GM10266 (cell line): ENCODE measurements around the gene WDR7.

Experiments
- DNase-seq: peaks from one replicate; pipeline ENCODE4 v3.0.0; 2012; ENCODE audit errors: extremely low spot score
- TF ChIP-seq, protein P1 (sequence below): IDR thresholded peaks from 2 replicates; pipeline ENCODE4 v1.5.1; 2012; ENCODE audit warnings: mild to moderate bottlenecking, low read depth; ENCODE audit not compliant: control insufficient read depth, insufficient read depth; ENCODE audit errors: missing control alignments

The WDR7 gene

DNA sequence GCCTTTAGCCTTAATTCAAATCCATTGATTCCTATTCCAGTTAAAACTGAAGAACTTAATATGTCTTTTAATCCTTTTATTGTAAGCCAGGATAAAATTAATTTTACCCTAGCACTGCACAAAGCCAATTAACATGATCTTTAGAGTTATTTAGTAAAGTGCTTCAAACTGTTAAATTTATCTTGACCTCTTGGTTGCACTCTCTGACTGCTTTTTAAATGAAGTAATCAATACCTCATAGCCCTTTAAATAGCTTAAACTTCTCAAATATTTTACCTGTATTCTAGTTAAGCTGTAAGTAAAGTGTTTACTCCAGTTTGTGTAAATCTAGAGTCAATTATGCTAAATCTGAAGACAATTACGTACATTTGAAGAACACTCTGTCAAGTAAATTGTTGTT, 221.0 kb downstream of the WDR7 start:
- TF ChIP-seq, protein P1, sequence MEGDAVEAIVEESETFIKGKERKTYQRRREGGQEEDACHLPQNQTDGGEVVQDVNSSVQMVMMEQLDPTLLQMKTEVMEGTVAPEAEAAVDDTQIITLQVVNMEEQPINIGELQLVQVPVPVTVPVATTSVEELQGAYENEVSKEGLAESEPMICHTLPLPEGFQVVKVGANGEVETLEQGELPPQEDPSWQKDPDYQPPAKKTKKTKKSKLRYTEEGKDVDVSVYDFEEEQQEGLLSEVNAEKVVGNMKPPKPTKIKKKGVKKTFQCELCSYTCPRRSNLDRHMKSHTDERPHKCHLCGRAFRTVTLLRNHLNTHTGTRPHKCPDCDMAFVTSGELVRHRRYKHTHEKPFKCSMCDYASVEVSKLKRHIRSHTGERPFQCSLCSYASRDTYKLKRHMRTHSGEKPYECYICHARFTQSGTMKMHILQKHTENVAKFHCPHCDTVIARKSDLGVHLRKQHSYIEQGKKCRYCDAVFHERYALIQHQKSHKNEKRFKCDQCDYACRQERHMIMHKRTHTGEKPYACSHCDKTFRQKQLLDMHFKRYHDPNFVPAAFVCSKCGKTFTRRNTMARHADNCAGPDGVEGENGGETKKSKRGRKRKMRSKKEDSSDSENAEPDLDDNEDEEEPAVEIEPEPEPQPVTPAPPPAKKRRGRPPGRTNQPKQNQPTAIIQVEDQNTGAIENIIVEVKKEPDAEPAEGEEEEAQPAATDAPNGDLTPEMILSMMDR: no peak
- no peak for DNase-seq

DNA sequence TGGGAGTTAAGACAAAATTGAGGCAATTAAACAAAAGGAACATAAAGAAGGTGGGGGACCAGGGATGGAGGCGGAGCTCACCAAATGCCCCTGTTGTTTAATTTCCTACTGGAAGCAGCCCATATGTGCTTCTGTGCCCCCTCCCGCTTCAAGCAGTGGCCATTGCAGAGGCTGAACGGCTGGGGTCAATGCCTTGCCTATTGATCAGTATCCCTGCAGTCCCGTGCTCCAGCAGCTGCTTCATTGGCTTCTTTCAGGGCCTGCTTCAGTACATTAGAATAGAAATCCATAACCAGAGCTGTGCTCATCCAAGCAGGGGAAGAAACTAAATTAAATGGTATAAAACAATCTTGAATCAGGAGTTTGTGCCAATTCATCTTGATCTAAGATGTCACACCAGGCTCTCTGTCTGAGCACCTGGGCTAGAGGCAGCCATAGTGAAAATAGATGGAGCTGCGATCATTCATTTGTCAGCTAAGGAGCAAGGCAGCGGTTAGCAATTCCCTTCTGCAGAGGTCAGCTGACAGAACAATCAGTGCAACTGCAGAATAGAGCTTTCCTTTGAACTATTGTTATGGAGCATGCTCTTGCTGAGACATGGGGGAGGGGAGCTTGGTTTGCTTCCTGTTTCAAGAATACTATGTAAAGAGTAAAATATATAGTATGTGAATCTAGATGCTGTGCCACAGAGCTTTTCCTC, 222.4 kb downstream of the WDR7 start:
- no peak for DNase-seq
- TF ChIP-seq, protein P1: no peak

DNA sequence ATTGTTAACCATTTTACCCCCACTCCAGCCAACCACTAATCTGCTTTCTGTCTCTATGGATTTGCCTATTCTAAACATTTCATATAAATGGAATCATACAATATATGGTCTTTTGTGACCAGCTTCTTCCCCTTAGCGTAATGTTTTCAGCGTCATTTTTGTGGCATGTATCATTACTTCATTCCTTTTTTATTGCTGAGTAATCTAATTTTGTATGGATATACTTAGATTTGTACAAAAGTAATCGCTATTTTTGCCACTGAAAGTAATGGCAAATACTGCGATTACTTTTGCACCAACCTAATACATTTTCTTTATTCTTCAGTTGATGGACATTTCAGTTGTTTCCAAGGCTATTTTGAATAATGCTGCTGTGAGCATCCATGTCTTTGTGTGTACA, 227.6 kb downstream of the WDR7 start:
- TF ChIP-seq, protein P1: no peak
- no peak for DNase-seq

DNA sequence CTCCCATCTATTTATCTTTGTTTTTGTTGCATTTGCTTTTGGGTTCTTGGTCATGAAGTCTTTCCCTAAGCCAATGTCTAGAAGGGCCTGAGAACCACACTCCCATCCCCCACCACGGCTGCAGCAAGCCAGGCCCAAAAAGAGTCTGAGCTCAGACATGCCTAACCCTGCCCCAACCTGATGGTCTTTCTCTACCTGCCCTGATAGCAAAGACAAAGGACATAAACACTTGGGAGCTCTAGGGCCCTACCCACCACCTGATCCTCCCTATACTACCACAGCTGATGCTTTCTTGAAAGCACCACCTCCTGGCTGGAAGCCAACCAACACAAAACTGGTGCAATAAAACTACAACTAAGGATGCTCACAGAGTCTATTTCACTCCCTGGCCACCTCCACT, 233.4 kb downstream of the WDR7 start:
- no peak for DNase-seq
- TF ChIP-seq, protein P1: no peak

DNA sequence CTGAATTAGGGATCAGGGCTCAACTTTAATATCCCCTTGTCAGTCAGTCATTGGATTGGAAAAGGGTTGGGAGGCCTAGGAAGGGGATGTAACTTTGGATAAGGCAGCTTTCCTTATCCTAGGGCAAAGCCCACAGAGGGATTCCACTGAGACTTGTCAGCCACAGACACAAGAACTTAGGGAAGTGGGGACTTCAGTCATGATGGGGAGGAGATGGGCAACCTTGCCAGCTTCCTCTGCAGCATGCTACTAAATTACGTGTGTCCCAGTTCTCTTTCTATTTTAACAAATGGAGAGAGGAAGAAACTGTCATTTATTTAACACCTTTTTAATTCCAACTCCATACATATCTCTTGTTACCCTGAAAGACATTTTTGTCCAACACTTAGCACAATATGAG, 237.8 kb downstream of the WDR7 start:
- DNase-seq: no peak
- TF ChIP-seq, protein P1: no peak

DNA sequence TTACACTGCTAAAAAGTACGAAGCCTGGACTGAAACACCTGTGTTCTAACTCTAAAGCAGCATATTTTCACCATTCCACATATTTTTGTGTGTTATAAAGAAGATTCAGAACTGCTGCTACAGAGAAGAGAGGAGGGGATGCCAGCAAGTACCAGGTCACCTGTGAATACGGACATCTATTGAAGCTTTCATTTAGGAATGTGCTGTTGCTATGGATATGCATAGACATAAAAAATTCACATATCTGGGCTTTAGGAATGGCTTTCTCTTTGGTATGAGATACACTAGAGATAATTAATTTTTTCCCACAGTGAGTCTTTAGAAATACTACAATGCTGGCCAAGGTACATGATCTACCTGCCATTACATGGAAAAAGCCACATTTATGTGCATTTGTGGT, 238.5 kb downstream of the WDR7 start:
- DNase-seq: no peak
- TF ChIP-seq, protein P1: no peak

DNA sequence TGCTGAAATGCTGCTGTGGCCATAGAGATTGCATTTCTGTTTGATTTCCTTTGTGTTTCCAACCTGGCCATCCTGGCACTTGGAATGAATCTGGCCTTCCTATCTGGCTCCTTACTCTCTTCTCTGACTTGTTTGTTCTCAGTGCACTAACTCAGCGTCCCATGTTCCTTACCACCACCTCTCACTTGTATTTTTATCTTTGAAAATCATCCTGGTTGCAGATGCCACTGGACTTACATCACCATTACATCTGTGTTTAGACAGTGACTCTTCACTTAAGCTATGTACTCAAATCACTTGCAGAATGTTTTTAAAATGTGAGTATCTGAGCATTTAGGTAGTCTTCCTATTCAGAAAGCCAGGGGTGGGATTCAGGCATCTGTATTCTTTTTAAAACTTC, 239.5 kb downstream of the WDR7 start:
- DNase-seq: no peak

More for the DNA sequence above, 239.5 kb downstream of the WDR7 start:
- TF ChIP-seq, protein P1: no peak
